ENCODE results near the gene EFNA1.

The EFNA1 gene

GRCh38 chr1:155127105-155127966 lies at the start of gene EFNA1:
Gene EFNA1 (plus strand): TSS chr1:155127876. CDS start chr1:155127978, 102 bp downstream.
- DNase-seq: peak; percentile 55

DNA sequence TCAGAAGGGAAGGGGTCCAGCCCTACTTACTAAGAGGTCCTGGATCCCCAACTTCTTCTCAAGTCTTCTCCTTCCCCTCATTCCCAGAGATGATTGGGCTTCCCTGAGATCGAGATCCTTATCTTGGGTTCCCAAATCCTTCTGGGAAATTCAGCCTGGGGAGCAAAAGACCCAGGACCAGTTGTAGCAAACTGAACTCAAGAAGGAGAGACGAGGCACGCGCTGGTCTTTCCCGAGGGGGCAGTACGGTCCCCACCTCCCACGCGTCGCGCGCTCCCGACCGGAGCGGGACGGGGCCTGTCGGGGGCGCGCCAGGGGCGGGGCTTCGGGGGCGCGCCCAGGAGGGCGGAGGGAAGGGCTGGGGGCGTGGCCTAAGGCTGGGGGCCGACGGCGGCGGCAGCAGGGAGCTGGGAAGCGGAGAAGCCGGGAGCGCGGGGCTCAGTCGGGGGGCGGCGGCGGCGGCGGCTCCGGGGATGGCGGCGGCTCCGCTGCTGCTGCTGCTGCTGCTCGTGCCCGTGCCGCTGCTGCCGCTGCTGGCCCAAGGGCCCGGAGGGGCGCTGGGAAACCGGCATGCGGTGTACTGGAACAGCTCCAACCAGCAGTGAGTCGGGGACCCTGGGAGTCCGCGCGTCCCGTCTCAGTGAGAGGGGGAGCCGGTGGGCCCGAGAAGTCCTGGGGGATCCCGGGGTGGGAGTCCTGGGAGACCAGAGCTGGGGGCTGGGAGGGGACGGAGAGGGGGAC lies 49.0 kb upstream of the EFNA1 start, which contains the start of gene EFNA3:
Gene EFNA3, plus strand, starts transcription at position 369 of the 741 bp plus-strand sequence. Its CDS starts 105 bp downstream, at position 474.
- peak; percentile 61 for DNase-seq

GRCh38 chr1:155079210-155079486 lies 48.5 kb upstream of the EFNA1 start:
- no peak for DNase-seq

GRCh38 chr1:155079487-155080311 lies 48.0 kb upstream of the EFNA1 start:
- DNase-seq: no peak

- DNase-seq: peak; percentile 45
These were observed 47.1 kb upstream of the EFNA1 start for GRCh38 chr1:155080312-155081228.

- DNase-seq: peak; percentile 49
These were observed 46.0 kb upstream of the EFNA1 start for GRCh38 chr1:155081472-155082300.

GRCh38 chr1:155082301-155083051 lies 45.2 kb upstream of the EFNA1 start:
- peak; percentile 52 for DNase-seq

GRCh38 chr1:155083052-155083541 lies 44.6 kb upstream of the EFNA1 start:
- no peak for DNase-seq

DNA sequence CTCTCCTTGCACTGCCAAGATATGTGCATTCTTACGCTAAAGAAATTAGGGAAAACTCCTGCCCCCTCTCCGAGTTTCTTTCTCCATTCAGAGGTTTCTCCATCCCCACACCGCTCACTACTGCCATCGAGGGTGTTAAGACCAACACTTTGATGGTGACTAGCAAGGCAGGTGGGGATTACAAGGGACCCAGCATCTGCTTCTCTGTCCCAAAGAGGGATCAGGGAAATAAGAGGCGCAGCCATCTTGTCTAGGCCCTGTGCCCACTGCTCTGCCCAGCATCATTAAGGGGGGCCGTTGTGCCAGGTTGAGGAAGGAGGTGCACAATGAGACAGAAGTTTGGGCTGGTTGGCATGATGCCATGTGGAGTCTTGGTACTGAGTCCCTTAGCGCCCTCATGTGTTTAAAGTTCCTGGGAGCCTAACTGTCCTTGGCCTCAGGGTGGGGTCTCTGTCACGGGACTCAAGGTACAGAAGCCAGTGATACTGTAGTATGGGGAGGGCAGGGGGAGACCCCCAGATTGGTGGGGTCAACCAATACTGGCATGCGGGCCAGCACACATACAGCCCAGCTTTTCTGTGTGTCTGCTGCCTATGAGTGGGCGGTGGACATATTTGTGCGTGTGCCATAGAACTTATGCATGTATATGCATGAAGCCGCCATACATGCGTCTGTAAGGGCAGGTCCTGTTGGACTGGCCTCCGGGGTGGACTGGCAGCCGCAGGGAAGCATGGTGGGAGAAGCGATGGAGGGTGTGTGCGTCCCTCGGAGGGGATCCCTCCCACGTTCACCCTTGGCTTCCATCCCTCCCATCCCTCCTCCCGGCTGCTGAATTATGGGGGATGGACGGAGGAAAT lies 43.6 kb upstream of the EFNA1 start:
- no peak for DNase-seq

DNA sequence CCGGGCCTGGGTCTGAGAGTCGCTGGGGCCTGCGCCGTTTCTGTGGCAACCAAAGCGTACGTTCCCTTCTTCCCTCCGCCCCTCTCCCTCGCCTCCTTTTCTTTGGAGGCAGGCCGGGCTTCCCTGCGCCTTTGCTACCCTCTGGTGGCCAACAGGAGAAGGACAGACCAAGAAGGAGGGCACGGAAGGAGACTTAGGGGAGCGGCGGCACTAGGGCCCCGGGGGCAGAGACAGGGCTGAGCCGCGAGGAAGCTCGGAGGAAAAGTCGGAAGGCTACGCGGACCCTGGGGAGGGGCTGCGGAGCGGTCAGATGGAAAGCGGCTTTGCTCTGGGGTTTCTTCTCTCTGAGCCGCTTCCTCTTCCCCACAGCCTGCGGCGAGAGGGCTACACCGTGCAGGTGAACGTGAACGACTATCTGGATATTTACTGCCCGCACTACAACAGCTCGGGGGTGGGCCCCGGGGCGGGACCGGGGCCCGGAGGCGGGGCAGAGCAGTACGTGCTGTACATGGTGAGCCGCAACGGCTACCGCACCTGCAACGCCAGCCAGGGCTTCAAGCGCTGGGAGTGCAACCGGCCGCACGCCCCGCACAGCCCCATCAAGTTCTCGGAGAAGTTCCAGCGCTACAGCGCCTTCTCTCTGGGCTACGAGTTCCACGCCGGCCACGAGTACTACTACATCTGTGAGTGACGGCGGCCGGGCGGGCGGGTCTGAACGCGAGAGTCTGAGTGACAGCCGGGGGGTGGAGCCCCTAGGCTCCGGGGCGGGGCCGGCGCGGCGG lies 42.8 kb upstream of the EFNA1 start:
- peak; percentile 93 for DNase-seq

GRCh38 chr1:155085504-155086127 lies 42.1 kb upstream of the EFNA1 start:
- DNase-seq: peak; percentile 83

DNA sequence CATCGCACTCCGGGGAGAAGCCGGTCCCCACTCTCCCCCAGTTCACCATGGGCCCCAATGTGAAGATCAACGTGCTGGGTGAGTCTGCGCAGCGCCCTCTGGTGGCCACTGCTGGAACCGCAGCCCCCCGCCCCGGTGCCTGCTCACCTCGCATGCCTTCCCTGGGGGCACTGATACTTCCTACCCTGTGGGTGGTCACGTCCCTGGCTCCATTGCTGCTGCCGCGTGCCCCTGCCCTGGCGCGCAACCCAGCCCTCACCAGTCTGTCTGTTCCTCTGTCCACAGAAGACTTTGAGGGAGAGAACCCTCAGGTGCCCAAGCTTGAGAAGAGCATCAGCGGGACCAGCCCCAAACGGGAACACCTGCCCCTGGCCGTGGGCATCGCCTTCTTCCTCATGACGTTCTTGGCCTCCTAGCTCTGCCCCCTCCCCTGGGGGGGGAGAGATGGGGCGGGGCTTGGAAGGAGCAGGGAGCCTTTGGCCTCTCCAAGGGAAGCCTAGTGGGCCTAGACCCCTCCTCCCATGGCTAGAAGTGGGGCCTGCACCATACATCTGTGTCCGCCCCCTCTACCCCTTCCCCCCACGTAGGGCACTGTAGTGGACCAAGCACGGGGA lies 41.4 kb upstream of the EFNA1 start:
- peak; percentile 80 for DNase-seq

- DNase-seq: no peak
These were observed 40.7 kb upstream of the EFNA1 start for GRCh38 chr1:155086856-155087535.

DNA sequence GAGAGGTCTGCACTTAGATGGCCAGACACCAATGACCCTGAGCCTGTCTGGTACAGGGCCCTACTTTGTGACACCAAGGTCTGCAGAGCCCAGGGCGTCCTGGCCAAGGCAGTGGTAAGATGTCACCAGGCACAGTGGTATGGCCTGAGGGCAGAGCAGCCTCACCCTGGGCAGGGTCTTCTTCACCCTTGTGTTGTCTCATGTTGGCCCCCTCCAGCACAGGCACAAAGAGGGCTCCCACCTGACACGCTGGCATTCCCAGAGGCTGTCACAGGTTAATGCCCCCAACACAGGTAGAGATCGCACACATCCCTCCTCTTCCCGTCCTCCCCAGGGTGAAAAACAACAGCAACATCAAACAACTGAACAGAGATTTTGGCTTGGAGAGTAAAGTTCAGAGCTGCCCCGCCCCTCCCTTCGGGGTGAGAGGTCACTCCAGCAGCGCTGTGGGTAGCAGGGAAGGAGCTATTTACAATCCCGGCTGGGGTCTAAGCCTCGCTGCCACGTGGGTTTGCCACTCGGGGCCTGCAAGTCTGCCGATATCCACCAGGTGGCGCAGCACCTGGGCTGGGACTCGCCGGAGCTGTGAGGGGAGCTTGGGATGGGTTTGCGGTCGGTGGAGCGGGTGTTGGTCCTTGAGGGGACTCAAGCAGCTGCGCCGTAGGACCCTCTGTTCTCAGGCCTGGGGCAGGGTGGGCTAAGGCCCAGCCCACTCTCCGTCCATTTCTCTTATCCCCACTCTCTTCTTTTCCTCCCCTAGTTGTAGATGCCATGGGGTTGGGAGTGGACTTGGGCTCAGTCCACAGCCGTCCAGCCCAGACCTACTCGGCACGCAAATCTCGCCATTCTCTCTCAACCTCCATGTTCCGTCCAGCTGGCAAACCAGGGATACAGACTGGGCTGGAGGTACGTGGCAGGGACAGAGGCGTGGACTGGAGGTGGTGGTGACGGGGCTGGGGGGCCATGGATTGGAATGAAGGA lies 36.3 kb upstream of the EFNA1 start:
- DNase-seq: peak; percentile 83

DNA sequence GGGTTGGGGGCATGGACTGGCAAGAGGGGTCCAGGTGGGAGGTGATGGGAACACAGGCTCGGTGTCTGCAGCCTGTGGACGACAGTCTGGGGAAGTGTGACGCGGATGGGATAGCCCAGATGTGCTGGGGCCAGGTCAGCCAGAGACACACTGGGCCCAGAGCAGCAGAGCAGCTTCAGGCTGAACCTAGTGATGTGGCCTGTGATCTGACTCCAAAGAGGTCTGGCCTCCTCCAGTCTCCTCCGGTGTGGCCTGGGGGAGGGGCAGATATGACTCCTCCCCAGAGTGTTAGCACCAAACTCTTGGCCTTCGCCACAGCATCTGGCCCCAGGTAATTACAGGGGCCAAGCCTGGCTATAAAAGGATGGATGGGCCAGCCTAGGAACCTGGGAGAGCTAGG lies 35.5 kb upstream of the EFNA1 start:
- DNase-seq: no peak

GRCh38 chr1:155092641-155093040 lies 35.0 kb upstream of the EFNA1 start:
- DNase-seq: no peak

Data from activated naive CD4-positive, alpha-beta T cell treated with anti-CD3 and anti-CD28 coated beads, Interleukin-2, amount 50 U/mL, for 16 hours (primary cell).